ENCODE measurements around the gene PIWIL4. TPM values are rescaled to one million over a fixed set of nuclear protein-coding genes. Genes with fewer than 3 reads are reported as not detected.

Gene PIWIL4
- total RNA-seq, 1 donor from 2014 or later: 2.6 TPM

- Mint-ChIP-seq H3K4me1 (ENCODE audit: low read depth) (peaks cover 4% of the 10 kb centered on the region), H3K4me3 (ENCODE audit: unreplicated experiment) (no peak overlapping the region), H3K27ac (ENCODE audit: unreplicated experiment) (no peak overlapping the region), H3K27me3 (ENCODE audit: low read depth) (no peaks in the 10 kb centered on the region), H3K9me3 (ENCODE audit: low read depth) (no peaks in the 10 kb centered on the region), H3K36me3 (ENCODE audit: low read depth) (no peaks in the 10 kb centered on the region)
- DNase-seq (ENCODE audit: low spot score): no peak
- no peak for TF ChIP-seq CTCF (IDR thresholded peaks at IDR 0.05)
These were observed 81.6 kb downstream of the PIWIL4 start for GRCh38 chr11:94648789-94649188.

GRCh38 chr11:94649254-94649653 is 82.1 kb downstream of the PIWIL4 start:
- DNase-seq (ENCODE audit: low spot score): no peak
- Mint-ChIP-seq H3K4me3 (ENCODE audit: unreplicated experiment) (no peak overlapping the region), H3K27ac (ENCODE audit: unreplicated experiment) (no peak overlapping the region), H3K9me3 (ENCODE audit: low read depth) (no peaks in the 10 kb centered on the region), H3K36me3 (ENCODE audit: low read depth) (no peaks in the 10 kb centered on the region), H3K27me3 (ENCODE audit: low read depth) (no peaks in the 10 kb centered on the region), H3K4me1 (ENCODE audit: low read depth) (peaks cover 4% of the 10 kb centered on the region)
- no peak for TF ChIP-seq CTCF (IDR thresholded peaks at IDR 0.05)

- Mint-ChIP-seq H3K4me3 (ENCODE audit: unreplicated experiment) (no peak overlapping the region), H3K27ac (ENCODE audit: unreplicated experiment) (no peak overlapping the region), H3K36me3 (ENCODE audit: low read depth) (no peaks in the 10 kb centered on the region), H3K27me3 (ENCODE audit: low read depth) (no peaks in the 10 kb centered on the region), H3K9me3 (ENCODE audit: low read depth) (no peaks in the 10 kb centered on the region), H3K4me1 (ENCODE audit: low read depth) (peaks cover 4% of the 10 kb centered on the region)
- TF ChIP-seq CTCF (IDR thresholded peaks at IDR 0.05): no peak
- DNase-seq (ENCODE audit: low spot score): no peak
These were observed 82.9 kb downstream of the PIWIL4 start for GRCh38 chr11:94649964-94650623.

GRCh38 chr11:94650756-94651155 is 83.6 kb downstream of the PIWIL4 start:
- Mint-ChIP-seq H3K36me3 (ENCODE audit: low read depth) (no peaks in the 10 kb centered on the region), H3K27ac (ENCODE audit: unreplicated experiment) (no peak overlapping the region), H3K9me3 (ENCODE audit: low read depth) (no peaks in the 10 kb centered on the region), H3K4me1 (ENCODE audit: low read depth) (peaks cover 4% of the 10 kb centered on the region), H3K4me3 (ENCODE audit: unreplicated experiment) (no peak overlapping the region), H3K27me3 (ENCODE audit: low read depth) (no peaks in the 10 kb centered on the region)
- TF ChIP-seq CTCF (IDR thresholded peaks at IDR 0.05): no peak
- DNase-seq (ENCODE audit: low spot score): no peak

GRCh38 chr11:94652735-94653284 is 85.6 kb downstream of the PIWIL4 start:
- H3K4me1 Mint-ChIP-seq (ENCODE audit: low read depth): peaks cover 4% of the 10 kb centered on the region
- TF ChIP-seq CTCF (IDR thresholded peaks at IDR 0.05): no peak
- no peak for DNase-seq (ENCODE audit: low spot score)

More at GRCh38 chr11:94652735-94653284, 85.6 kb downstream of the PIWIL4 start:
- no peaks in the 10 kb centered on the region for H3K9me3 Mint-ChIP-seq (ENCODE audit: low read depth)
- no peak overlapping the region for H3K4me3 Mint-ChIP-seq (ENCODE audit: unreplicated experiment)
- no peaks in the 10 kb centered on the region for H3K36me3 Mint-ChIP-seq (ENCODE audit: low read depth)
- H3K27ac Mint-ChIP-seq (ENCODE audit: unreplicated experiment): no peak overlapping the region
- no peaks in the 10 kb centered on the region for H3K27me3 Mint-ChIP-seq (ENCODE audit: low read depth)

Measured in chondrocyte (in vitro differentiated cells).